Endometrial microvascular endothelial cells (primary cell): Measurements from ENCODE around the gene MAGOH. TPM values are rescaled to one million over a fixed set of nuclear protein-coding genes. Genes with fewer than 3 reads are reported as not detected.
"Not testable (repeated sequence)": the region's sequence is repeated elsewhere in the genome, so short reads cannot be mapped to it uniquely, and the experiment has no call there.

Experiments used
- in situ Hi-C: cut with HindIII; loops from 2 replicates; pipeline ENCODE4 v1.10.0; 2017; ENCODE audit warnings: low sequenced_read_pairs, low pct_unique_long_range_greater_than_20kb; ENCODE audit errors: inconsistent ontology term
- total RNA-seq: library from RNA; depleted of rRNA; stranded (reverse); fragments of >200 nt; gene quantifications from one replicate; pipeline ENCODE4 v1.2.3, GENCODE V29; 2015; ENCODE audit errors: inconsistent ontology term

The MAGOH gene
- total RNA-seq, 1 donor from 2014 or later: 50.3 TPM

DNA sequence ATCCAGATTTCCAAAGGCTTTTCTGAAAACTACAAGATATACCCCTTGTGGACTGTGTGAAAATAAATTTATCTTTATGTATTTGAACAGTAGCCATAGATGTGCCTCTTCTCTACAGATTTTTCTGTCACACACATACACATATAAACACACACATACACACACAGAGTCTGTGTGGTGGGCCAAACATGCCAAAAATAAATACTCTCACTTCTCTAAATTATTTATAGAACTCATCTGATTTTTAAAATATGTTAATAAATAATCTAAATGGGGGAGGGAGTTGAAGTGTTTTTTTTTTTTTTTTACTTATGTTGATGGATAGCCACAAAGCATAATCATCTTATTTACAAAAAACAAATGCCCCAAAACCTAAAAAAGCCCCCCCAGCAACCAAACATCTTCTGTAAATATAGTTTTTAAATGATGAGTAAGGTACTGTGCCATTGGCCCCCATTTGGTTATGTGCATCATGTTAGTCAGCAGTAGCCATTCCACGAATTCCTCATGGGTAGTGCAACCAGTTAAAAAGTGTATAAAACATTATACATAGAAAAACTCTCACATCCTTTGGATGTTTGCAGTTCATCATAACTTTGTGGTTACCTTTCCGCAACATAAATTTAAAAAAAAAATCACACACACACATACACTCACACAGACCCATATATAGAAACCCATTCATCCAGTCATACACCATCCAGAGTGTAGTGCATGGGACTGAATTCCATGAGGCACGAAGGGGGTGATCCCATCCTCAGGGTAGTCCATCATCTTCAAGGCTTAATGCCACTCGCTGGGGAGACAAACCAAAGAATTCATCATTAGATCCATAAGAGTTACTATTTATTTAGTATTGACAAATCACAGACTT lies 8.2 kb upstream of the MAGOH start:
- in situ Hi-C loops: no loop called here

GRCh38 chr1:53244141-53244540 lies 5.8 kb upstream of the MAGOH start:
- in situ Hi-C loops: no loop called here

GRCh38 chr1:53242381-53242780 lies 4.1 kb upstream of the MAGOH start:
- in situ Hi-C loops: no loop called here

DNA sequence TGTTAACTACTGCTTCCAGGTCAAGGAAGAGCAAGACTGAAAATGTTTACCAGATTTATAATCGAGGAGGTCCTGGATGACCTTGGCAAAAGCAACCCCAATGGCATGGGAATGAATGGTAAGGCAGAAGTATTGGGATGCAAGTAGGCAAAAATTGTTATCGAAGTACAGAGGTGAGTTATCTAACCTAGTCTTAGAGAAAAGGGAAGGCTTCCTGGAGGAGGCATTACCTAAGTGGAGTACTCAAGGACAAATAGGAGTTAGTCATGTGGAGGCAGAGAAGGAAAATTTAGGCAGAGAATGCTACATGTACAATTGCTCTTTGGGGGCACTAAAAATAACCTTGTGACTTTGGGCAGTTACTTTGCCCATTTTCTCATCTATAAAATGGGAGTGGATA lies 3.5 kb upstream of the MAGOH start:
- in situ Hi-C loops: no loop called here

DNA sequence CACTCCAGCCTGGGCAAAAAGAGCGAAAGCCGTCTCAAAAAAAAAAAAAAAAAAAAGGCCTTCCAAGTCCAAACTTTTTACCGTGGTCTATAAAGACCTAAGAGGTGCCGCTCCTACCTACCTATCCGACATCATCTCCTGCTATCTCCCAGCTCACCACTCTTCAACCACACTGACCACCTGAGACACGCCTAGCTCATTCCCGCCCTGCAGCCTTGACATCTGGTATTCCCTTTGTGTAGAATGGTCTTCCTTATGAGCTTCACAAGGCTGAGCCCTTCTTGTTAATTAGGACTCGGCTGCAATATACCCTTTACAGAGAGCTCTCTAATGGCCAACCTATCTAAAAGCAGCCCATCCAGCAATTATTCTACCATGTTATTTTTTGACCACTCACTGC lies 680 bp downstream of the MAGOH start:
- in situ Hi-C loops: no loop called here

- in situ Hi-C loops: no loop called here
These were observed 17.4 kb downstream of the MAGOH start for GRCh38 chr1:53220962-53221286.

DNA sequence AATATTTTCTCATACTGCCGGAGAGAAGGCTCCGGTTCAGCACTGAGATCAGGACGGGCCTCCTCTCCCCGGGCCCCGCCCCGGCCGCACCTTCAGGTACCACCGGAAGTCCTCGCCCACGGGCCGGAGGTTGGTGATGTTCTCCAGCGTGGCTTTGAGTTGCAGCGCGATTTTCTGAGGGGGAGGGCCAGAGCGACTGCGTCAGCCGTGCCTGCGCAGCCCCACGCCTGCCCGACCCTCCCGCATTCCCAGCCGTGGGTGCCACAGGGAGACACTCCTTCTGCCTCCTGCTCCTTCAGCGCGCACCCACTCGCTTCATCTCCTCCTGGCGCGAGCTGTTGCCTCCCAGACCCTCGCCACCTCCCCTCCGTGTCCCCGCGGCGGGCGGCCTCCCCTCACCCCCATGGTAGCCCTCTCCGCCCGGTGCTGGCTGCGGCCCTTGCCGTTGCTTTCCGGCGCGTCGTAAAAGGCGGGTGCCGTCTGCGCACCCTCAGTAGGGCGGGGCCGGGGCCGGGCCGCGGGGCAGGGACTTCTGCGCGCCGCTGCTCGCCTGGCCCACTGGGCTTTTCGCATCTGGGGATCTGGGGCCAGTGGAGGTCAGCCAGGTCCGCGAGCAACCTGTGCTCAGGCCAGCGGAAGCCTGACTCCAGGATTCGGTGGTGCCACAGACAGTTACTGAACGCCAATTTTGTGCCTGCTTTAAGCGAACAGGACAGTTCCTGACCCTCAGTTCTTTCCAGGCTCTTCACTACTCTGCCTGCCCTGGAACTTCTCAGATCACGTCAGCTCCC lies 18.0 kb downstream of the MAGOH start, which contains the start of gene CZIB:
TSS of gene CZIB (minus strand) at position 464 of the 791 bp plus-strand sequence. CDS start at position 405, 59 bp downstream.
- in situ Hi-C loops: no loop called here

GRCh38 chr1:53219711-53220110 lies 18.6 kb downstream of the MAGOH start:
- in situ Hi-C loops: no loop called here

GRCh38 chr1:53218201-53218600 lies 20.1 kb downstream of the MAGOH start:
- in situ Hi-C loops: no loop called here

DNA sequence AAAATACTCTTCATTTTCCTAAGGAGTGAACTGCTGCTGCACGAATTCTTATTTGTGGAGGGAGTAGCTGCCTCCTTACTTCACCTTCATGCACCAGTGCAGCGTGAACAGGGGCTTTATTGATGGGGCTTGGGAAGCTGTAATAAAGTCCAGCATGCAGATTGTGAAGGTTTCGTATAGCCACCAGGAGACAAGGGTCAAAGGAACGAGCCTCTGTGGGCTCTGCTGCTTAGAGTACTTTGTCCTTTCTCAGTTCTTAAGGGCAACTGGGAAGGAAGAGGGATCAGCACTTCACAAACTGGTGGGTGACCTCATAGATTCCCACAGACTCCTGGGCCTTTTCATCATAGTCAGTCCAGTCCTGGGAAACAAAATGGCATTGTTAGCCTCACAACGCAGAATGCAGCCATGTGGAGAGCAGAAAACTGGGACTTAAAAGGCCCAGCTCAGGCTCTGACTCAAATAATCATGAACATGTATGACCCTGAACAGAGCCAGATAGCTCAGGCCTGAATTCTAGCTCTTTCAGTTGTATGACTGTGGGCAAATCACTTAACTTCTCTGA lies 23.9 kb downstream of the MAGOH start:
- in situ Hi-C loops: no loop called here

DNA sequence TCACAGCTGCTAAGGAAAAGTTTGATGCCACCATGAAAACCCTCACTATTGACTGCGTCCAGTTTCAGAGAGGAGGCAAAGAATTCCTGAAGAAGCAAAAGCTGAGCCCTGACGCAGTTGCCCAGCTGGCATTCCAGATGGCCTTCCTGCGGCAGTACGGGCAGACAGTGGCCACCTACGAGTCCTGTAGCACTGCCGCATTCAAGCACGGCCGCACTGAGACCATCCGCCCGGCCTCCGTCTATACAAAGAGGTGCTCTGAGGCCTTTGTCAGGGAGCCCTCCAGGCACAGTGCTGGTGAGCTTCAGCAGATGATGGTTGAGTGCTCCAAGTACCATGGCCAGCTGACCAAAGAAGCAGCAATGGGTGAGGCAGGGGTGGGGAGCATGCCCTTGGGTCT lies 27.4 kb downstream of the MAGOH start:
- in situ Hi-C loops: no loop called here

DNA sequence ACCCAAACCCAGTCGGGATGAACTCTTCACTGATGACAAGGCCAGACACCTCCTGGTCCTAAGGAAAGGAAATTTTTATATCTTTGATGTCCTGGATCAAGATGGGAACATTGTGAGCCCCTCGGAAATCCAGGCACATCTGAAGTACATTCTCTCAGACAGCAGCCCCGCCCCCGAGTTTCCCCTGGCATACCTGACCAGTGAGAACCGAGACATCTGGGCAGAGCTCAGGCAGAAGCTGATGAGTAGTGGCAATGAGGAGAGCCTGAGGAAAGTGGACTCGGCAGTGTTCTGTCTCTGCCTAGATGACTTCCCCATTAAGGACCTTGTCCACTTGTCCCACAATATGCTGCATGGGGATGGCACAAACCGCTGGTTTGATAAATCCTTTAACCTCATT lies 28.0 kb downstream of the MAGOH start:
- in situ Hi-C loops: no loop called here

DNA sequence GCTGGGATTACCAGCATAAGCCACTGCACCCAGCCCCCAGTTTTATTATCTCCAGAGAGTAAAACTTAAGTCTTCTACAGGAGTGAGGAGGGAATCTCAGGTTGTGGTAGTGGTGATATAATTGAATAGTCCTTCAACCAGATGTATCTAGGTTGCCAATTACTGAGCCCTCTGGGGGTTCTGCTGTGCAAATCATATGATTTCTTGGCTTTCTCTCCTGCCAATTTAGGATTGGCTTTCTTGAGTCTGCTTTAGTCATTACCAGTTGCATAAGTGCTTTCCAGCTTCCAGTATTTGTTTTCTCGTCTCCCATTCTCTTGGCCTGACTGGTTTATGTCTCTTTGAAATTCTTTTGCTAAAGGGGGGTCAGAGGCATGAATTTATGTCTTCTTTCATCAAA lies 30.6 kb downstream of the MAGOH start:
- in situ Hi-C loops: no loop called here

DNA sequence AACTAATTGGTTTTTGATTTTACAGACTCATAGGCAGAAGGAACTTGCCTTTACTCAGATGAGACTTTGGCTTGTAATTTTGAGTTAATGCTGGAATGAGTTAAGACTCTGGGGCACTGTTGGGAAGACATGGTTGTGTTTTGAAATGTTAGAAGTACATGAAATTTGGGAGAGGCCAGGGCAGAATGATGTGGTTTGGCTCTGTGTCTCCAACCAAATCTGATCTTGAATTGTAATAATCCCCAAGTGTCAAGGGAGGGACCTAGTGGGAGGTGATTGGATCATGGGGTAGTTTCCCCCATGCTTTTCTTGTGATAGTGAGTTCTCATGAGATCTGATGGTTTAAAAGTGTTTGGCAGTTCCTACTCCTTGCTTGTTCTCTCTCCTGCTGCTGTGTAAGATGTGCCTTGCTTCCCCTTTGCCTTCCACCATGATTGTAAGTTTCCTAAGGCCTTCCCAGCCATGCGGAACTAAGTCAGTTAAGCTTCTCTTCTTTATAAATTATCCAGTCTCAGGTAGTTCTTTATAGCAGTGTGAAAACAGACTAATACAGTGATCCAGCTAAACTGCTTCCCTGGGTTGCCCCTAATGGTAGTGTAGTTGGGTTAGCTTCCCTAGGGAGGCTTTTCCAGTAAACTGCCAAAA lies 31.5 kb downstream of the MAGOH start:
- in situ Hi-C loops: no loop called here

DNA sequence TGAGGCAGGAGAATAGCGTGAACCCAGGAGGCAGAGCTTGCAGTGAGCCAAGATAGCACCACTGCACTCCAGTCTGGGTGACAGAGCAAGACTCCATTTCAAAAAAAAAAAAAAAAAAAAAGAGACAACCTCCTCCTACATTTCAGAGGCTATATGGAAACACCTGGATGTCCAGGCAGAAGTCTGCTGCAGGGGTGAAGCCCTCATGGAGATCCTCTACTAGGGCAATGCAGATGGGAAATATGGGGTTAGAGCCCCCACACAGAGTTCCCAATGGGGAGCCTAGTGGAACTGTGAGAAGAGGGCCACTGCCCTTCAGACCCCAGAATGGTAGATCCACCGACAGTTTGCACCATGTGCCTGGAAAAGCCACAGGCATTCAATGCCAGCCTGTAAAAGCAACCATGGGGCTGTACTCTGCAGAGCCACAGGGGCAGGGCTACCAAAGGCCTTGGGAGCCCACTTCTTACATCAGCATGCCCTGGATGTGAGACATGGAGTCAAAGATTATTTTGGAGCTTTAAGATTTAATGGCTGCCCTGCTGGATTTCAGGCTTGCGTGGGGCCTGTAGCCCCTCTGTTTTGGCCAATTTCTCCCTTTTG lies 32.1 kb downstream of the MAGOH start:
- in situ Hi-C loops: not testable (repeated sequence)

DNA sequence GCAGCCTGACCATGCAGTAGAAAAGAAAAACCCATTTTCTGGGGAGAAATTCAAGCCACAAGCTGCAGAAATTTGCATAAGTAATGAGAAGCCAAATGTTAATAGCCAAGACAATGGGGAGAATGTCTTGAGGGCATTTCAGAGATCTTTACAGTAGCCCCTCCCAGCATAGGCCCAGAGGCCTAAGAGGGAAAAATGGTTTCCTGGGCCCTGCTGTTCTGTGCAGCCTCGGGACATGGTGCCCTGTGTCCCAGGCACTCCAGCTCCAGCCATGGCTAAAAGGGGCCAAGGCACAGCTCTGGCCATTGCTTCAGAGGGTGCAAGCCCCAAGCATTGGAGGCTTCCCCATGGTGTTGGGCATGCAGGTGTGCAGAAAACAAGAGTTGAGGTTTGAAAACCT lies 32.8 kb downstream of the MAGOH start:
- in situ Hi-C loops: not testable (repeated sequence)

DNA sequence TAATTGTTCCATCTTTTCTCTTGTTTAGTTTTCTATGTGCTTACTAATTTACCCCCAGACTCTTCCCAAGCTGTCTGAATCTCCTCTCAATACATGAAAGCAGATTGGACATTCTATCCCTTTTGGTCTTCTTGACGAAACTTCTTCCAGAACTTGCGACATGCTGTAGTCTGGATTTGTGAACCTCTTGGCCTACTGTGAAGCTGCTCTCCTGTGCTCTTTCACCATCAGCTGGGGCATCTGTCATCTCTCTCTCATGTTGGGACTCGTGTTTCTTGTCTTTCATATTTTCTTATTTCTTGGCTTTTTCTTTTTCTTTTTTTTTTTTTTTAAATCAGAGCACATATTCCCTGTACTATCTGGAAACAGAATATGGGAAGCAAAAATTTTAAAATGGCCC lies 34.9 kb downstream of the MAGOH start:
- in situ Hi-C loops: no loop called here

- in situ Hi-C loops: no loop called here
These were observed 40.1 kb downstream of the MAGOH start for GRCh38 chr1:53198241-53198651.
